HG03342 (cell line): ENCODE data around the gene IQSEC3.

Source experiments
- ATAC-seq: cut with Tn5 transposase; IDR thresholded peaks from one replicate; pipeline ENCODE4 v1.9.1; 2021; ENCODE audit warnings: mild to moderate bottlenecking, moderate library complexity; ENCODE audit not compliant: unreplicated experiment

The IQSEC3 gene

GRCh38 chr12:195951-196350, 129.4 kb downstream of the IQSEC3 start:
- ATAC-seq = no peak

- ATAC-seq = no peak
Measured at GRCh38 chr12:196436-196835, 129.9 kb downstream of the IQSEC3 start.

GRCh38 chr12:197347-197746, 130.8 kb downstream of the IQSEC3 start:
- no peak for ATAC-seq

GRCh38 chr12:197911-198695, 131.5 kb downstream of the IQSEC3 start:
- ATAC-seq = no peak

- no peak for ATAC-seq
Measured at GRCh38 chr12:198705-199104, 132.1 kb downstream of the IQSEC3 start.

- no peak for ATAC-seq
Measured at GRCh38 chr12:201361-201760, 134.8 kb downstream of the IQSEC3 start.

GRCh38 chr12:202081-202731, 135.6 kb downstream of the IQSEC3 start:
- no peak for ATAC-seq

- no peak for ATAC-seq
Measured at GRCh38 chr12:203074-203461, 136.5 kb downstream of the IQSEC3 start.

- no peak for ATAC-seq
Measured at GRCh38 chr12:203462-204260, 137.1 kb downstream of the IQSEC3 start.

- ATAC-seq = no peak
Measured at GRCh38 chr12:204261-204678, 137.7 kb downstream of the IQSEC3 start.

GRCh38 chr12:205026-205425, 138.5 kb downstream of the IQSEC3 start:
- no peak for ATAC-seq

GRCh38 chr12:206746-207440, 140.3 kb downstream of the IQSEC3 start:
- ATAC-seq = no peak

GRCh38 chr12:207804-208203, 141.2 kb downstream of the IQSEC3 start:
- no peak for ATAC-seq

- no peak for ATAC-seq
Measured at GRCh38 chr12:208813-209212, 142.2 kb downstream of the IQSEC3 start.

GRCh38 chr12:209246-209645, 142.7 kb downstream of the IQSEC3 start:
- ATAC-seq = no peak

- no peak for ATAC-seq
Measured at GRCh38 chr12:209851-210250, 143.3 kb downstream of the IQSEC3 start.

- no peak for ATAC-seq
Measured at GRCh38 chr12:210277-211141, 143.9 kb downstream of the IQSEC3 start.

- ATAC-seq = no peak
Measured at GRCh38 chr12:211142-211465, 144.5 kb downstream of the IQSEC3 start.

GRCh38 chr12:211639-212414, 145.3 kb downstream of the IQSEC3 start:
- no peak for ATAC-seq

- ATAC-seq = no peak
Measured at GRCh38 chr12:212415-212714, 145.8 kb downstream of the IQSEC3 start.
